Ishikawa (cell line): Measurements from ENCODE around the gene HAUS7.

ENCODE experiments used
- CEBPB ChIP-seq: IDR thresholded peaks from 2 replicates; pipeline ENCODE4 v1.6.1; 2012
- CREB1 ChIP-seq: IDR thresholded peaks from 2 replicates; pipeline ENCODE4 v1.6.1; 2012; ENCODE audit warnings: low read depth
- EGR1 ChIP-seq: IDR thresholded peaks from 2 replicates; pipeline ENCODE4 v1.6.1; 2012
- EP300 ChIP-seq: IDR thresholded peaks from 2 replicates; pipeline ENCODE4 v1.6.1; 2012; ENCODE audit warnings: borderline replicate concordance
- FOXM1 ChIP-seq: IDR thresholded peaks from 2 replicates; pipeline ENCODE4 v1.6.1; 2012; ENCODE audit warnings: low read depth, borderline replicate concordance
- MAX ChIP-seq: IDR thresholded peaks from 2 replicates; pipeline ENCODE4 v1.6.1; 2012
- NFIC ChIP-seq: IDR thresholded peaks from 2 replicates; pipeline ENCODE4 v1.6.1; 2012
- RAD21 ChIP-seq: IDR thresholded peaks from 2 replicates; pipeline ENCODE4 v1.6.1; 2012; ENCODE audit warnings: low read depth
- REST ChIP-seq: IDR thresholded peaks from 2 replicates; pipeline ENCODE4 v1.6.1; 2012; ENCODE audit warnings: low read depth, mild to moderate bottlenecking
- TAF1 ChIP-seq: IDR thresholded peaks from 2 replicates; pipeline ENCODE4 v1.6.1; 2012; ENCODE audit warnings: low read depth, mild to moderate bottlenecking
- TCF12 ChIP-seq: IDR thresholded peaks from 2 replicates; pipeline ENCODE4 v1.6.1; 2012; ENCODE audit warnings: low read depth
- TEAD4 ChIP-seq: IDR thresholded peaks from 2 replicates; pipeline ENCODE4 v1.6.1; 2012
- USF1 ChIP-seq: IDR thresholded peaks from 2 replicates; pipeline ENCODE4 v1.6.1; 2012
- YY1 ChIP-seq: IDR thresholded peaks from 2 replicates; pipeline ENCODE4 v1.6.1; 2012; ENCODE audit warnings: low read depth
- ZBTB7A ChIP-seq: IDR thresholded peaks from 2 replicates; pipeline ENCODE4 v1.6.1; 2012; ENCODE audit warnings: low read depth

Gene HAUS7

GRCh38 chrX:153454901-153455550 is 15.3 kb downstream of the HAUS7 start:
- TF ChIP-seq TAF1 = no peak
- TF ChIP-seq CEBPB = no peak
- no peak for TF ChIP-seq ZBTB7A
- no peak for TF ChIP-seq TCF12
- no peak for TF ChIP-seq FOXM1
- no peak for TF ChIP-seq RAD21
- no peak for TF ChIP-seq USF1
- no peak for TF ChIP-seq NFIC
- TF ChIP-seq MAX = no peak
- no peak for TF ChIP-seq REST
- TF ChIP-seq YY1 = no peak

- TF ChIP-seq NFIC (no peak), REST (no peak), YY1 (no peak), TEAD4 (no peak), TCF12 (no peak), USF1 (no peak), ZBTB7A (no peak), MAX (no peak), EGR1 (no peak), CEBPB (no peak), RAD21 (no peak), CREB1 (no peak), EP300 (no peak)
Measured at GRCh38 chrX:153450949-153451277, 19.5 kb downstream of the HAUS7 start.

GRCh38 chrX:153450114-153450948 is 20.0 kb downstream of the HAUS7 start:
- TF ChIP-seq ZBTB7A (no peak), EP300 (no peak), MAX (no peak), USF1 (no peak), TEAD4 (no peak), TCF12 (no peak), RAD21 (no peak), FOXM1 (no peak), YY1 (no peak), CREB1 (no peak), TAF1 (no peak), REST (no peak), EGR1 (no peak), NFIC (no peak), CEBPB (no peak)
